ENCODE results near the gene OR2C3. TPM values are rescaled to one million over a fixed set of nuclear protein-coding genes. Genes with fewer than 3 reads are reported as not detected.

Gene OR2C3
- total and polyA plus RNA-seq, 2 of the 8 experiments (the other 6 are each of a cell fraction or from before 2014, with no cell fraction given): not detected

DNA sequence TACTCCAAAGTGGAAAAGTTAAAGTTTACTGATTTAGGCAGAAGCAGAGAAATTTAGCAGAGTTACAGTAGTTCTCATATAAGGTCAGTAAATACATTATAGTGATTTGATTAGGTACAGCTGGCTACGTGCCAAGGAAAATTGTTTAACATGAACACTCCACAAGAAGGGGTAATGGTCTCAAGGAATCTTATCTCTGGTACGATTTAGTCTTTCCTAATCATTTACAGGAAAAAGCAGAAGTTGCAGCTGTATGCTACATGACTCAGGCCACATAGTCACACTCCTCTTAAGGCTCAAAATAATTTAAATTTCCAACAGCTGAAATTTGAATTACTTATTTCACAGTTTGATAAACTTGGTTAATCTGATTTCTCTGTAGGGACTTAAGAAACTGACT is 41.5 kb downstream of the OR2C3 start:
- Histone ChIP-seq H4K20me1 (replicated peaks in 1 of 2; ENCODE audit: control insufficient read depth in 1 of 2, insufficient read depth in 2 of 2, low read length in 2 of 2) (no peaks in the 10 kb centered on the region), H3K27me3 (replicated peaks in 1 of 4; ENCODE audit: control insufficient read depth in 3 of 4, extremely low read depth in 1 of 4, insufficient read depth in 3 of 4, low read length in 3 of 4) (no peaks in the 10 kb centered on the region), H3K4me3 (ENCODE audit: extremely low read depth in 1 of 4, insufficient read depth in 2 of 4, low read depth in 3 of 4, low read length in 4 of 4) (no peak overlapping the region), H2AFZ (ENCODE audit: low read length) (no peak overlapping the region), H3K56ac (replicated peaks; ENCODE audit: insufficient read length, low read depth, low read length) (no peak overlapping the region), H2BK15ac (ENCODE audit: low read length) (no peak overlapping the region), H3K18ac (ENCODE audit: extremely low read depth, low read length) (no peak overlapping the region), H2BK12ac (ENCODE audit: low read depth, low read length) (no peak overlapping the region), H3K4me2 (ENCODE audit: insufficient read depth in 1 of 2, low read depth in 2 of 2, low read length in 2 of 2) (no peak overlapping the region), H2BK120ac (replicated peaks; ENCODE audit: low read depth, low read length) (no peak overlapping the region), H4K91ac (replicated peaks; ENCODE audit: insufficient read length, low read length) (no peak overlapping the region), H2BK5ac (ENCODE audit: low read depth, low read length) (no peak overlapping the region), H3K14ac (ENCODE audit: insufficient read length) (no peak overlapping the region), H3K23me2 (ENCODE audit: low read depth, low read length) (no peaks in the 10 kb centered on the region), H3K79me1 (ENCODE audit: low read depth, low read length) (no peaks in the 10 kb centered on the region), H3K23ac (ENCODE audit: insufficient read length) (no peak overlapping the region), H2AK5ac (ENCODE audit: low read depth, low read length) (no peak overlapping the region), H3K4ac (replicated peaks; ENCODE audit: insufficient read length, low read depth, low read length) (no peak overlapping the region), H2BK20ac (ENCODE audit: low read length) (no peak overlapping the region), H3K9ac (replicated peaks in 1 of 4; ENCODE audit: extremely low read depth in 1 of 4, low read depth in 3 of 4, low read length in 3 of 4) (no peak overlapping the region), H3K36me3 (ENCODE audit: control insufficient read depth in 2 of 4, insufficient read depth in 4 of 4, low read length in 3 of 4) (no peaks in the 10 kb centered on the region), H3K9me3 (ENCODE audit: insufficient read depth in 2 of 2, low read depth in 1 of 2, low read length in 1 of 2) (no peaks in the 10 kb centered on the region), H3K4me1 (replicated peaks in 1 of 4; ENCODE audit: control insufficient read depth in 3 of 4, insufficient read depth in 4 of 4, low read length in 3 of 4) (no peaks in the 10 kb centered on the region), H3K27ac (ENCODE audit: low read depth, low read length) (no peak overlapping the region), H4K5ac (ENCODE audit: insufficient read length, low read depth, low read length) (no peak overlapping the region), H4K8ac (ENCODE audit: extremely low read depth, insufficient read depth, low read length) (no peak overlapping the region), H3K79me2 (ENCODE audit: control insufficient read depth in 1 of 2, insufficient read depth in 2 of 2, low read length in 2 of 2) (no peaks in the 10 kb centered on the region)
- DNase-seq (ENCODE audit: low read depth in 1 of 2, low spot score in 2 of 2): no peak
- POLR2A ChIA-PET (ENCODE audit: partially characterized antibody): no interaction called here
- WGBS, 2 experiments (ENCODE audit: extremely low coverage in 1 of 2, insufficient coverage in 1 of 2, insufficient read length in 1 of 2, insufficient replicate concordance in 2 of 2, low coverage in 1 of 2, low lambda C conversion rate in 2 of 2, missing lambda C conversion rate in 1 of 2): 82% methylated on average over 2 of the region's 2 CpGs; no CpG with 5 or more reads in 1 of the 2 experiments
- CTCF ChIA-PET (ENCODE audit: partially characterized antibody): no interaction called here
- TF ChIP-seq RAD21 (IDR thresholded peaks at IDR 0.05 in 1 of 2, conservative IDR thresholded peaks at IDR 0.05 in 1 of 2; ENCODE audit: low read depth in 2 of 2, low read length in 2 of 2) (no peak), KDM1A (IDR thresholded peaks at IDR 0.05; ENCODE audit: borderline replicate concordance, low read length) (no peak), PHF8 (conservative IDR thresholded peaks at IDR 0.05; ENCODE audit: low read depth, low read length) (no peak), SP4 (IDR thresholded peaks at IDR 0.05; ENCODE audit: low read length) (no peak), JUND (IDR thresholded peaks at IDR 0.05; ENCODE audit: low read length) (no peak), RBBP5 (IDR thresholded peaks at IDR 0.05; ENCODE audit: borderline replicate concordance, low read depth, low read length) (no peak), ATF3 (IDR thresholded peaks at IDR 0.05; ENCODE audit: insufficient read depth, low read depth, low read length) (no peak), POLR2AphosphoS5 (IDR thresholded peaks at IDR 0.05; ENCODE audit: low read depth, low read length) (no peak)
- no peak for FAIRE-seq

Data from H1 (cell line).